Measurements from ENCODE around the gene RPS6KA2.

- no peak for TF ChIP-seq POLR2AphosphoS5 (IDR thresholded peaks at IDR 0.05)
- TF ChIP-seq POLR2A (IDR thresholded peaks at IDR 0.05) = no peak
- no peak for TF ChIP-seq CTCF (IDR thresholded peaks at IDR 0.05)
- no peak for TF ChIP-seq EP300 (IDR thresholded peaks at IDR 0.05)
Measured at GRCh38 chr6:166474721-166475565, 152.1 kb downstream of the RPS6KA2 start.

Data from gastroesophageal sphincter (tissue), 3 donors.